GM12878 (cell line): Measurements from ENCODE around the gene ST7. TPM values are rescaled to one million over a fixed set of nuclear protein-coding genes. Genes with fewer than 3 reads are reported as not detected.

Experiments
- ATAC-seq: fragments of 200-7000 bp; cut with Tn5 transposase; 3 replicates; pipeline ENCODE4 v1.9.1; 2020; ENCODE audit warnings: mild to moderate bottlenecking, moderate library complexity
- BruUV-seq: library from RNA; stranded (reverse); fragments of 400-500 nt; replicated peaks from 2 replicates; lab custom pipeline; 2021; lab: Mats Ljungman, UMichigan
- CTCF ChIA-PET: fragments of 300-600 bp; sonication (Branson Sonifier 250); formaldehyde crosslinking; extraction: SDS; loops from one replicate; lab custom pipeline; 2021; ENCODE audit warnings: inconsistent platforms; lab: Yijun Ruan, JAX
- POLR2A ChIA-PET: fragments of 350-600 bp; formaldehyde crosslinking; extraction: SDS; loops from one replicate; lab custom pipeline; 2021; ENCODE audit warnings: inconsistent platforms; lab: Charles Lee
- RAD21 ChIA-PET: fragments of 300-600 bp; sonication (Branson Sonifier 250); formaldehyde crosslinking; loops from one replicate; lab custom pipeline; 2023; ENCODE audit warnings: antibody characterized with exemption; ENCODE audit not compliant: unreplicated experiment; lab: Charles Lee
- SMC1A ChIA-PET: fragments of 300-600 bp; sonication (Branson Sonifier 250); formaldehyde crosslinking; loops from one replicate; lab custom pipeline; 2023; ENCODE audit not compliant: unreplicated experiment, uncharacterized antibody; lab: Charles Lee
- DNase-seq: peaks from one replicate; pipeline ENCODE4 v3.0.0-alpha.2; 2011; ENCODE audit warnings: low read depth, low spot score
- FAIRE-seq: peaks from 3 replicates; lab custom pipeline; 2011; peaks lifted over from hg19 to GRCh38; lab: Jason Lieb, UNC
- H2AFZ ChIP-seq: 2 replicates; pipeline ENCODE4 v1.6.0; 2011; ENCODE audit warnings: low read depth, low read length, control low read depth; ENCODE audit not compliant: control insufficient read depth
- H3K27ac ChIP-seq: 2 replicates; pipeline ENCODE4 v1.5.1; 2011; ENCODE audit warnings: control low read depth; ENCODE audit not compliant: control insufficient read depth, insufficient read depth
- H3K27me3 ChIP-seq, 2 experiments: replicated peaks in 1 of 2; 2 replicates each; pipeline versions ENCODE4 v1.6.0 to v1.6.1; 2011; ENCODE audit warnings: low read length in 1 of 2; ENCODE audit not compliant: control insufficient read depth in 2 of 2, insufficient read depth in 2 of 2
- H3K36me3 ChIP-seq, 2 experiments: 2 replicates each; pipeline ENCODE4 v1.5.1; 2011; ENCODE audit warnings: low read length in 1 of 2; ENCODE audit not compliant: control insufficient read depth in 2 of 2, insufficient read depth in 2 of 2
- H3K4me1 ChIP-seq: 2 replicates; pipeline ENCODE4 v1.6.1; 2011; ENCODE audit warnings: mild to moderate bottlenecking, low read length, moderate library complexity, mixed read lengths; ENCODE audit not compliant: control insufficient read depth, insufficient read depth
- H3K4me2 ChIP-seq: 2 replicates; pipeline ENCODE4 v1.6.0; 2011; ENCODE audit warnings: control low read depth; ENCODE audit not compliant: control insufficient read depth, insufficient read depth
- H3K4me3 ChIP-seq: fragments of 200-600 bp; sonication (generic); 2 replicates; pipeline ENCODE4 v1.5.1; 2016
- H3K79me2 ChIP-seq: 2 replicates; pipeline ENCODE4 v1.6.0; 2011; ENCODE audit warnings: low read length; ENCODE audit not compliant: control insufficient read depth, insufficient read depth
- H3K9ac ChIP-seq: 2 replicates; pipeline ENCODE4 v1.8.0; 2011; ENCODE audit warnings: low read length, control low read depth, mixed read lengths; ENCODE audit not compliant: control insufficient read depth, insufficient read depth
- H3K9me3 ChIP-seq: replicated peaks from 3 replicates; pipeline ENCODE4 v1.5.1; 2011; ENCODE audit warnings: mild to moderate bottlenecking, low read length; ENCODE audit not compliant: control insufficient read depth, insufficient read depth
- H4K20me1 ChIP-seq: 2 replicates; pipeline ENCODE4 v1.6.0; 2011; ENCODE audit not compliant: control insufficient read depth, insufficient read depth
- BRCA1 ChIP-seq: IDR thresholded peaks from 2 replicates; pipeline ENCODE4 v1.6.1; 2011; ENCODE audit warnings: low read depth, low read length, improper control_type of control experiment
- CHD2 ChIP-seq: IDR thresholded peaks from 2 replicates; pipeline ENCODE4 v1.6.1; 2011; ENCODE audit warnings: low read depth, low read length, improper control_type of control experiment, borderline replicate concordance
- FOXK2 ChIP-seq: fragments of 450-650 bp; IDR thresholded peaks from 2 replicates; pipeline ENCODE4 v1.6.1; 2017; ENCODE audit warnings: mild to moderate bottlenecking, moderate library complexity
- IRF4 ChIP-seq: IDR thresholded peaks from 2 replicates; pipeline ENCODE4 v1.6.1; 2011; ENCODE audit warnings: low read depth, low read length
- JUNB ChIP-seq: IDR thresholded peaks from 2 replicates; pipeline ENCODE4 v1.6.1; 2016; ENCODE audit warnings: antibody characterized with exemption, mild to moderate bottlenecking
- MLLT1 ChIP-seq: fragments of 450-650 bp; IDR thresholded peaks from 2 replicates; pipeline ENCODE4 v1.6.1; 2016; ENCODE audit warnings: mild to moderate bottlenecking
- PAX5 ChIP-seq: IDR thresholded peaks from 2 replicates; pipeline ENCODE4 v1.6.1; 2011; ENCODE audit warnings: low read depth, low read length, borderline replicate concordance
- SIN3A ChIP-seq: IDR thresholded peaks from 2 replicates; pipeline ENCODE4 v1.6.1; 2012; ENCODE audit warnings: low read depth, low read length, improper control_type of control experiment
- SPI1 ChIP-seq: IDR thresholded peaks from 2 replicates; pipeline ENCODE4 v1.6.1; 2011; ENCODE audit warnings: low read depth, mild to moderate bottlenecking, low read length, moderate library complexity, borderline replicate concordance; ENCODE audit not compliant: insufficient read depth
- YY1 ChIP-seq: IDR thresholded peaks from 2 replicates; pipeline ENCODE4 v1.6.1; 2011; ENCODE audit warnings: low read depth, mild to moderate bottlenecking, low read length
- ZBED1 ChIP-seq: IDR thresholded peaks from 2 replicates; pipeline ENCODE4 v1.6.1; 2016; ENCODE audit warnings: borderline replicate concordance
- WGBS: methylation state at CpG from one replicate; pipeline ENCODE4 v1.1.6; 2016; ENCODE audit warnings: low lambda C conversion rate; ENCODE audit not compliant: insufficient replicate concordance, insufficient coverage; ENCODE audit errors: missing lambda C conversion rate; 5-methylcytosine and 5-hydroxymethylcytosine counted together
- in situ Hi-C: fragments of 300-500 bp; cut with MboI; formaldehyde crosslinking; loops from 9 replicates; pipeline ENCODE4 v1.14.3; 2018; ENCODE audit warnings: mixed read lengths
- intact Hi-C: fragments of 100-400 bp; cut with micrococcal nuclease; formaldehyde crosslinking; loops from one replicate; pipeline ENCODE4 v1.14.2; 2022; ENCODE audit not compliant: unreplicated experiment
- polyA plus RNA-seq, 11 experiments: library from polyadenylated mRNA; depleted of rRNA in 4 of 11; unstranded in 6 of 11; stranded (reverse) in 5 of 11; fragments of >200 nt; fragmentation: Nextera tagmentation in 4 of 11; fragmentation: Illumina TruSeq in 1 of 11; extraction: Ambion mirVana in 4 of 11; extraction: Trizol in 1 of 11; gene quantifications; 1 replicate in 1 of 11; 2 replicates in 10 of 11; pipeline versions ENCODE4 v1.2.1 to v1.2.3, GENCODE V29; 2011 to 2016; ENCODE audit warnings: inconsistent platforms in 2 of 11, missing spikeins in 2 of 11, low read depth in 1 of 11
- total RNA-seq, 4 experiments: library from RNA; depleted of rRNA in 3 of 4; stranded (reverse); fragments of >200 nt in 3 of 4; fragmentation: Illumina TruSeq in 1 of 4; extraction: Trizol in 1 of 4; gene quantifications; 2 replicates each; pipeline versions ENCODE4 v1.2.1 to v1.2.3, GENCODE V29; 2013 to 2021
- TF ChIP-seq, protein P1 (sequence below): fragments of 450-650 bp; IDR thresholded peaks from 2 replicates; pipeline ENCODE4 v1.6.1; 2017; ENCODE audit warnings: borderline replicate concordance
- TF ChIP-seq, protein P2 (sequence below): fragments of 150-350 bp; IDR thresholded peaks from 2 replicates; pipeline ENCODE4 v1.6.1; 2016; ENCODE audit warnings: low read depth, low read length

ST7 gene
- total and polyA plus RNA-seq, 10 of the 15 experiments (the other 5 are each of a cell fraction or from before 2014, with no cell fraction given) = 27.7 to 76.4 (median 53.6) TPM

GRCh38 chr7:117269886-117270285 is 316.6 kb downstream of the ST7 start:
- H3K9ac ChIP-seq = no peak overlapping the region
- H3K4me2 ChIP-seq = no peak overlapping the region
- H3K36me3 ChIP-seq = no peaks in the 10 kb centered on the region
- DNase-seq (no peak), ATAC-seq (no peak), FAIRE-seq (no peak)
- H4K20me1 ChIP-seq = no peaks in the 10 kb centered on the region
- ChIA-PET POLR2A (no interaction called here), RAD21 (no interaction called here)
- no peak overlapping the region for H3K4me3 ChIP-seq
- intact Hi-C loops (no loop called here), in situ Hi-C loops (no loop called here)
- TF ChIP-seq BRCA1 = no peak
- TF ChIP-seq JUNB = 0 out of 2 replicates have a peak, but pooled peaks have one; percentile 9
- TF ChIP-seq ZBED1 = no peak
- TF ChIP-seq PAX5 = no peak
- TF ChIP-seq MLLT1 = no peak
- TF ChIP-seq, all 136 proteins: peak for 1
- no peak overlapping the region for H2AFZ ChIP-seq
- H3K4me1 ChIP-seq = no peaks in the 10 kb centered on the region
- no peaks in the 10 kb centered on the region for H3K27me3 ChIP-seq
- no peaks in the 10 kb centered on the region; the same call in 2 of the 3 replicates for H3K9me3 ChIP-seq
- ChIA-PET SMC1A (no interaction called here), CTCF (no interaction called here)
- no TSS peak for BruUV-seq
- no peaks in the 10 kb centered on the region for H3K79me2 ChIP-seq
- WGBS = 37% methylated on average over 3 of the region's 3 CpGs
- H3K27ac ChIP-seq = no peak overlapping the region

DNA sequence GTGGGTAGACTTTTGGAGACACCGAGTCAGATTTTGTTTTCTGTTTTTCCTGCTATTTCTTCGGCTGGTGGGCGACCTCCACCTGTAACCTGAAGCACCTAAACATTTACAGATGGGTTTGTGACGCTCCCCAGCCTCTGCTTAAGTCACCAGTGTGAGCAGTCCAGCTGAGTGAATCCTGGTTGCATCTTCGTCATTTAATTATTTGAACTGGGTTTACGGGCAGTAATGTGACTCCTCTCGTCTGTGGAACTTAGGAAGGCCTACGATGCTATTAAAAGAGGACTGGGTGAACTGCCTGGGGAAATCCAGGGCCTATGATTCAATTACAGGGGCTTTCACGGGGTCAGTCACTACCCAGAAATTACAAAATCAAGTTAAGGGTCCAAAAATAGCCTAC is 317.1 kb downstream of the ST7 start:
- TF ChIP-seq FOXK2 (no peak), YY1 (no peak), SIN3A (no peak), CHD2 (no peak), IRF4 (no peak), SPI1 (no peak)
- TF ChIP-seq, protein P1, sequence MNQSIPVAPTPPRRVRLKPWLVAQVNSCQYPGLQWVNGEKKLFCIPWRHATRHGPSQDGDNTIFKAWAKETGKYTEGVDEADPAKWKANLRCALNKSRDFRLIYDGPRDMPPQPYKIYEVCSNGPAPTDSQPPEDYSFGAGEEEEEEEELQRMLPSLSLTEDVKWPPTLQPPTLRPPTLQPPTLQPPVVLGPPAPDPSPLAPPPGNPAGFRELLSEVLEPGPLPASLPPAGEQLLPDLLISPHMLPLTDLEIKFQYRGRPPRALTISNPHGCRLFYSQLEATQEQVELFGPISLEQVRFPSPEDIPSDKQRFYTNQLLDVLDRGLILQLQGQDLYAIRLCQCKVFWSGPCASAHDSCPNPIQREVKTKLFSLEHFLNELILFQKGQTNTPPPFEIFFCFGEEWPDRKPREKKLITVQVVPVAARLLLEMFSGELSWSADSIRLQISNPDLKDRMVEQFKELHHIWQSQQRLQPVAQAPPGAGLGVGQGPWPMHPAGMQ = no peak
- TF ChIP-seq, protein P2, sequence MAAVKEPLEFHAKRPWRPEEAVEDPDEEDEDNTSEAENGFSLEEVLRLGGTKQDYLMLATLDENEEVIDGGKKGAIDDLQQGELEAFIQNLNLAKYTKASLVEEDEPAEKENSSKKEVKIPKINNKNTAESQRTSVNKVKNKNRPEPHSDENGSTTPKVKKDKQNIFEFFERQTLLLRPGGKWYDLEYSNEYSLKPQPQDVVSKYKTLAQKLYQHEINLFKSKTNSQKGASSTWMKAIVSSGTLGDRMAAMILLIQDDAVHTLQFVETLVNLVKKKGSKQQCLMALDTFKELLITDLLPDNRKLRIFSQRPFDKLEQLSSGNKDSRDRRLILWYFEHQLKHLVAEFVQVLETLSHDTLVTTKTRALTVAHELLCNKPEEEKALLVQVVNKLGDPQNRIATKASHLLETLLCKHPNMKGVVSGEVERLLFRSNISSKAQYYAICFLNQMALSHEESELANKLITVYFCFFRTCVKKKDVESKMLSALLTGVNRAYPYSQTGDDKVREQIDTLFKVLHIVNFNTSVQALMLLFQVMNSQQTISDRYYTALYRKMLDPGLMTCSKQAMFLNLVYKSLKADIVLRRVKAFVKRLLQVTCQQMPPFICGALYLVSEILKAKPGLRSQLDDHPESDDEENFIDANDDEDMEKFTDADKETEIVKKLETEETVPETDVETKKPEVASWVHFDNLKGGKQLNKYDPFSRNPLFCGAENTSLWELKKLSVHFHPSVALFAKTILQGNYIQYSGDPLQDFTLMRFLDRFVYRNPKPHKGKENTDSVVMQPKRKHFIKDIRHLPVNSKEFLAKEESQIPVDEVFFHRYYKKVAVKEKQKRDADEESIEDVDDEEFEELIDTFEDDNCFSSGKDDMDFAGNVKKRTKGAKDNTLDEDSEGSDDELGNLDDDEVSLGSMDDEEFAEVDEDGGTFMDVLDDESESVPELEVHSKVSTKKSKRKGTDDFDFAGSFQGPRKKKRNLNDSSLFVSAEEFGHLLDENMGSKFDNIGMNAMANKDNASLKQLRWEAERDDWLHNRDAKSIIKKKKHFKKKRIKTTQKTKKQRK = no peak
- no peak for FAIRE-seq
- ChIA-PET POLR2A (no interaction called here), CTCF (no interaction called here), RAD21 (no interaction called here), SMC1A (interaction anchor here (1.4 kb wide), 1 partner anchor 20 kb away, joined by 3 read pairs; no protein-coding TSS in a partner anchor)
- H4K20me1 ChIP-seq = no peaks in the 10 kb centered on the region
- intact Hi-C loops (no loop called here), in situ Hi-C loops (no loop called here)
- H2AFZ ChIP-seq = no peak overlapping the region
- no peaks in the 10 kb centered on the region for H3K36me3 ChIP-seq
- H3K27ac ChIP-seq = no peak overlapping the region
- H3K9ac ChIP-seq = no peak overlapping the region
- no peak overlapping the region for H3K4me3 ChIP-seq
- WGBS = 26% methylated on average over 9 of the region's 9 CpGs
- no peaks in the 10 kb centered on the region; the same call in 2 of the 3 replicates for H3K9me3 ChIP-seq
- H3K79me2 ChIP-seq = no peaks in the 10 kb centered on the region
- ATAC-seq = no peak
- no TSS peak for BruUV-seq
- H3K4me2 ChIP-seq = no peak overlapping the region
- H3K4me1 ChIP-seq = no peaks in the 10 kb centered on the region
- H3K27me3 ChIP-seq = no peaks in the 10 kb centered on the region
- DNase-seq = no peak
